ENCODE results near the gene ALDH3B1.
A peak's percentile ranks its signal among the peaks of the same experiment; 100 is the strongest.

ALDH3B1 gene

GRCh38 chr11:67997475-67997921 is 12.6 kb upstream of the ALDH3B1 start:
- DNase-seq: no peak

- DNase-seq: no peak
Observed at GRCh38 chr11:67998150-67999045, 11.7 kb upstream of the ALDH3B1 start.

GRCh38 chr11:67999201-67999629 is 10.9 kb upstream of the ALDH3B1 start:
- DNase-seq: no peak

- peak; percentile 54 for DNase-seq
Observed at GRCh38 chr11:67999704-68000103, 10.4 kb upstream of the ALDH3B1 start.

- DNase-seq: no peak
Observed at GRCh38 chr11:68002575-68002937, 7.6 kb upstream of the ALDH3B1 start.

- peak; percentile 82 for DNase-seq
Observed at GRCh38 chr11:68002938-68003845, 6.9 kb upstream of the ALDH3B1 start.

- DNase-seq: peak; percentile 92
Observed at GRCh38 chr11:68003846-68004550, 6.1 kb upstream of the ALDH3B1 start, which contains the start of gene UNC93B1. UNC93B1 (minus strand) TSS chr11:68004097; CDS start chr11:68004043, 54 bp downstream.

GRCh38 chr11:68004551-68005335 is 5.4 kb upstream of the ALDH3B1 start:
- no peak for DNase-seq

- no peak for DNase-seq
Observed at GRCh38 chr11:68006606-68007166, 3.4 kb upstream of the ALDH3B1 start.

GRCh38 chr11:68007498-68008380 is 2.4 kb upstream of the ALDH3B1 start:
- no peak for DNase-seq

GRCh38 chr11:68008381-68009337 is 1.5 kb upstream of the ALDH3B1 start:
- no peak for DNase-seq

- DNase-seq: no peak
Observed at GRCh38 chr11:68009391-68010089, 587 bp upstream of the ALDH3B1 start.

GRCh38 chr11:68011051-68011943 is 1.2 kb downstream of the ALDH3B1 start:
- no peak for DNase-seq

- no peak for DNase-seq
Observed at GRCh38 chr11:68012044-68012842, 2.1 kb downstream of the ALDH3B1 start.

GRCh38 chr11:68012843-68013610 is 2.9 kb downstream of the ALDH3B1 start:
- DNase-seq: no peak

- DNase-seq: no peak
Observed at GRCh38 chr11:68013611-68014156, 3.6 kb downstream of the ALDH3B1 start.
